Glomerular visceral epithelial cell (primary cell): ENCODE data around the gene SMAD7.

Experiments used
- DNase-seq: peaks from one replicate; pipeline ENCODE4 v3.0.0-alpha.2; 2016; ENCODE audit errors: extremely low spot score

SMAD7 gene

GRCh38 chr18:48959921-48960920 lies 9.5 kb upstream of the SMAD7 start:
- peak; percentile 60 for DNase-seq

GRCh38 chr18:48959551-48959920 lies 8.8 kb upstream of the SMAD7 start:
- no peak for DNase-seq

- no peak for DNase-seq
These were observed 8.2 kb upstream of the SMAD7 start for GRCh38 chr18:48958951-48959350.

GRCh38 chr18:48957616-48958015 lies 6.9 kb upstream of the SMAD7 start:
- no peak for DNase-seq

- no peak for DNase-seq
These were observed 6.4 kb upstream of the SMAD7 start for GRCh38 chr18:48957136-48957535.

GRCh38 chr18:48956356-48956755 lies 5.6 kb upstream of the SMAD7 start:
- DNase-seq, result no peak

GRCh38 chr18:48955830-48956261 lies 5.1 kb upstream of the SMAD7 start:
- DNase-seq, result peak; percentile 80

GRCh38 chr18:48954886-48955819 lies 4.4 kb upstream of the SMAD7 start:
- DNase-seq, result no peak

- no peak for DNase-seq
These were observed 2.4 kb upstream of the SMAD7 start for GRCh38 chr18:48953104-48953706.

GRCh38 chr18:48952287-48953103 lies 1.7 kb upstream of the SMAD7 start:
- DNase-seq, result peak; percentile 92

- peak; percentile 96 for DNase-seq
These were observed 902 bp upstream of the SMAD7 start for GRCh38 chr18:48951448-48952286.

GRCh38 chr18:48949606-48950535 lies 894 bp downstream of the SMAD7 start:
- DNase-seq, result peak; percentile 57

- peak; percentile 80 for DNase-seq
These were observed 1.6 kb downstream of the SMAD7 start for GRCh38 chr18:48949050-48949605.

- peak; percentile 53 for DNase-seq
These were observed 2.4 kb downstream of the SMAD7 start for GRCh38 chr18:48948112-48949049.

- peak; percentile 76 for DNase-seq
These were observed 3.2 kb downstream of the SMAD7 start for GRCh38 chr18:48947560-48947959.

GRCh38 chr18:48947092-48947491 lies 3.7 kb downstream of the SMAD7 start:
- DNase-seq, result no peak

GRCh38 chr18:48946329-48946835 lies 4.4 kb downstream of the SMAD7 start:
- peak; percentile 90 for DNase-seq

- no peak for DNase-seq
These were observed 4.9 kb downstream of the SMAD7 start for GRCh38 chr18:48945953-48946217.
